ENCODE measurements around the gene LRSAM1. TPM values are rescaled to one million over a fixed set of nuclear protein-coding genes. Genes with fewer than 3 reads are reported as not detected.

Gene LRSAM1
- total RNA-seq, 1 donor from 2014 or later = 38.0 TPM

- peaks cover 2% of the 10 kb centered on the region for H3K9me3 Mint-ChIP-seq (ENCODE audit: unreplicated experiment)
- H3K36me3 Mint-ChIP-seq (ENCODE audit: unreplicated experiment) = no peaks in the 10 kb centered on the region
- no peak overlapping the region for H3K27ac Mint-ChIP-seq (ENCODE audit: unreplicated experiment)
- H3K4me3 Mint-ChIP-seq (ENCODE audit: unreplicated experiment) = no peak overlapping the region
- H3K4me1 Mint-ChIP-seq (ENCODE audit: low read depth, unreplicated experiment) = peaks cover 7% of the 10 kb centered on the region
- H3K27me3 Mint-ChIP-seq (ENCODE audit: unreplicated experiment) = peaks cover 4% of the 10 kb centered on the region
- no peak for TF ChIP-seq CTCF (IDR thresholded peaks at IDR 0.05; ENCODE audit: partially characterized antibody, unreplicated experiment)
- no peak for DNase-seq
Measured at GRCh38 chr9:127415657-127416056, 35.7 kb upstream of the LRSAM1 start.

GRCh38 chr9:127417131-127418036 lies 33.9 kb upstream of the LRSAM1 start:
- Mint-ChIP-seq H3K36me3 (ENCODE audit: unreplicated experiment) (no peaks in the 10 kb centered on the region), H3K4me1 (ENCODE audit: low read depth, unreplicated experiment) (peaks cover 7% of the 10 kb centered on the region), H3K27me3 (ENCODE audit: unreplicated experiment) (peaks cover 4% of the 10 kb centered on the region), H3K4me3 (ENCODE audit: unreplicated experiment) (no peak overlapping the region), H3K9me3 (ENCODE audit: unreplicated experiment) (peaks cover 2% of the 10 kb centered on the region), H3K27ac (ENCODE audit: unreplicated experiment) (no peak overlapping the region)
- DNase-seq = no peak
- no peak for TF ChIP-seq CTCF (IDR thresholded peaks at IDR 0.05; ENCODE audit: partially characterized antibody, unreplicated experiment)

GRCh38 chr9:127418037-127418471 lies 33.3 kb upstream of the LRSAM1 start:
- Mint-ChIP-seq H3K27ac (ENCODE audit: unreplicated experiment) (no peak overlapping the region), H3K4me1 (ENCODE audit: low read depth, unreplicated experiment) (peaks cover 10% of the 10 kb centered on the region), H3K36me3 (ENCODE audit: unreplicated experiment) (no peaks in the 10 kb centered on the region), H3K27me3 (ENCODE audit: unreplicated experiment) (peaks cover 4% of the 10 kb centered on the region), H3K4me3 (ENCODE audit: unreplicated experiment) (no peak overlapping the region), H3K9me3 (ENCODE audit: unreplicated experiment) (peaks cover 2% of the 10 kb centered on the region)
- DNase-seq = peak; percentile 67
- peak; percentile 33 for TF ChIP-seq CTCF (IDR thresholded peaks at IDR 0.05; ENCODE audit: partially characterized antibody, unreplicated experiment)

GRCh38 chr9:127419348-127419747 lies 32.0 kb upstream of the LRSAM1 start:
- DNase-seq = no peak
- Mint-ChIP-seq H3K36me3 (ENCODE audit: unreplicated experiment) (no peaks in the 10 kb centered on the region), H3K4me3 (ENCODE audit: unreplicated experiment) (no peak overlapping the region), H3K27me3 (ENCODE audit: unreplicated experiment) (peaks cover 4% of the 10 kb centered on the region), H3K4me1 (ENCODE audit: low read depth, unreplicated experiment) (peaks cover 10% of the 10 kb centered on the region), H3K9me3 (ENCODE audit: unreplicated experiment) (peaks cover 8% of the 10 kb centered on the region), H3K27ac (ENCODE audit: unreplicated experiment) (no peak overlapping the region)
- no peak for TF ChIP-seq CTCF (IDR thresholded peaks at IDR 0.05; ENCODE audit: partially characterized antibody, unreplicated experiment)

- no peak for DNase-seq
- Mint-ChIP-seq H3K4me3 (ENCODE audit: unreplicated experiment) (no peak overlapping the region), H3K4me1 (ENCODE audit: low read depth, unreplicated experiment) (peaks cover 16% of the 10 kb centered on the region), H3K36me3 (ENCODE audit: unreplicated experiment) (no peaks in the 10 kb centered on the region), H3K27me3 (ENCODE audit: unreplicated experiment) (peaks cover 2% of the 10 kb centered on the region), H3K9me3 (ENCODE audit: unreplicated experiment) (peaks cover 8% of the 10 kb centered on the region), H3K27ac (ENCODE audit: unreplicated experiment) (no peak overlapping the region)
- TF ChIP-seq CTCF (IDR thresholded peaks at IDR 0.05; ENCODE audit: partially characterized antibody, unreplicated experiment) = no peak
Measured at GRCh38 chr9:127421057-127421456, 30.3 kb upstream of the LRSAM1 start.

Data from glutamatergic neuron (in vitro differentiated cells).